HG03159 (cell line): ENCODE results near the gene PARD3B.
"Not testable (repeated sequence)": the region's sequence is repeated elsewhere in the genome, so short reads cannot be mapped to it uniquely, and the experiment has no call there.

Experiments
- ATAC-seq: cut with Tn5 transposase; IDR thresholded peaks from one replicate; pipeline ENCODE4 v1.9.1; 2021; ENCODE audit warnings: mild to moderate bottlenecking, moderate library complexity; ENCODE audit not compliant: unreplicated experiment

The PARD3B gene

DNA sequence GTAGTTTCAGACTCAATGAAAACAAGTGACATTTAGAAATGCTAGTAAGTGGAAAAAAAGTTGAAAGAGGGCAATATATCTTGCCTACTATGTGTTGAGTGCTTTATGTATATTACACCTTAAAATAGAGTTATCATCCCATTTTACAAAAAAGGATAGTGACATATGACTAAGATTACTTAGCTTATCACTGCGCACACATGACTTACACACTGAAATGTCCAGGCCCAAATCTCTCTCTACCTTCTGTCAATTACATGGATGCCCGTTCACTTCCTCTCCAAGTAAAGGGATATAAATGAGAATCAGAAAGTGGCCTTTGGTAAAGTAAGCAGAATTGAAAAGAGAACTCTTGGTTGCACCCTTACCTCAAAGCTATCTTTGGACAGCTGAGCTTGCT lies 3.6 kb upstream of the PARD3B start:
- ATAC-seq = no peak

DNA sequence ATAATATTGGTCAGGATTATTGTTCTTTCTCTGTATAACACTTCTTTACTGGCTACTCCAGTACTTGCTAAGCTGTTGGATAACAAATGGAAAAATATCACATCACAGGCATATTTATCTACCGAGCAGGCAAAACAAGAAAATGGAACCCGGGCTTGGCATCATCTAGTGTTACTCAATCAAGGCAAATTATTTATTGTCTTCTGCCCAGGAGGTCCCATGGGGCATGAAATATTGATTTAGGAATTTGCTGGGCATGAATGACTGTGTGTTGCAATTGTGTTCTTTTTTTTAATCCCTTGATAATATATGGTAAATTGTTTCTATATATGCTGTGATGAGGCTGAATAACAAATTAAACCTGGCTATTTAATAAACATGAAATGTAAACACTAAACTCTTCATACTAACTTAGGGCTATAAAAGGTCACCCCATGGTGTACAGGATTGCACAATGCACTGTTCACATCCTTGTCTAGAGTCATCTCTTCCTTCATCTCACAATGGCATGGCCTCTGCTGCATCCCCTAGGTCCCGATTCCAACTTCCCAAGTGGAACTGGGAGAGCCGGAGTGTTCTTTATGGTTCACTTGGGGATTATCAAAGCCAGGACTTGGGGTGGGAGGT lies 2.2 kb upstream of the PARD3B start:
- no peak for ATAC-seq

DNA sequence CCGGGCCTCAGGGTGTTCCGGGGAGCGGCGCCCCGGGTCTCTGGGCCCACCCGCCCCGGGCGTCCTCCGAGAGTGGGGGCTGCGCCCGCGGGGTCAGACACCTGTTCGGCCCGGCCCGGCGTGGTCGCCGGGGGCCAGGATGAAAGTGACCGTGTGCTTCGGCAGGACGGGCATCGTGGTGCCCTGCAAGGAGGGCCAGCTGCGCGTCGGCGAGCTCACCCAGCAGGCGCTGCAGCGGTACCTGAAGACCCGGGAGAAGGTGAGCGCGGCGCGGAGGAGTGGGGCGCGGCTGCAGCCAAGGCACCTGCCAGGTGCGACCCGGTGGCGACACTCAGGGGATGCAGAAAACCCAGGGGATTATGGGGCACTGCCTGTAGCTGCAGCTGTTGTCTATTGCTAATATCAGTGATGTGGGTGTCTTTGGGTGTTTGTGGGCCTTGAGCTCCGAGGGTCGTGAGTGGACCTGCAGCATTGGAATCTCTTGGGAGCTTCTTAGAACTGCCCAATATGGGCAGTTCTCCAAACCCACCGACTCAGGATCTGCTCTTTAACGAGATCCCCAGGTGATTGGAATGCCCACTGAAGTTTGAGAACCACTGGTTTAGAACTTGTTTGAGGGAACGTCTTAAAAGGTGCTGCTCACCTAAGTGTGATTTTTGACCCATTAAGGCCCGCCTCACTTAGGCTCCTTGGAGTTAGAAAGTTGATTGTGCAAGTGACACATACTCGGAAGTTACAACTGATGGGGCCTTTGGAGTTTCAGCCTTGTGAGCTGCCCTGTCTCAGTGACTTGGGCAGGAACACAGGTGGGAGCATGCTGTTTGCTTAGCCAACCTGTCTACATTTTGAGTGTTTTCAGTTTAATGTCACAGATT lies 823 bp downstream of the PARD3B start:
- ATAC-seq = peak; percentile 22

DNA sequence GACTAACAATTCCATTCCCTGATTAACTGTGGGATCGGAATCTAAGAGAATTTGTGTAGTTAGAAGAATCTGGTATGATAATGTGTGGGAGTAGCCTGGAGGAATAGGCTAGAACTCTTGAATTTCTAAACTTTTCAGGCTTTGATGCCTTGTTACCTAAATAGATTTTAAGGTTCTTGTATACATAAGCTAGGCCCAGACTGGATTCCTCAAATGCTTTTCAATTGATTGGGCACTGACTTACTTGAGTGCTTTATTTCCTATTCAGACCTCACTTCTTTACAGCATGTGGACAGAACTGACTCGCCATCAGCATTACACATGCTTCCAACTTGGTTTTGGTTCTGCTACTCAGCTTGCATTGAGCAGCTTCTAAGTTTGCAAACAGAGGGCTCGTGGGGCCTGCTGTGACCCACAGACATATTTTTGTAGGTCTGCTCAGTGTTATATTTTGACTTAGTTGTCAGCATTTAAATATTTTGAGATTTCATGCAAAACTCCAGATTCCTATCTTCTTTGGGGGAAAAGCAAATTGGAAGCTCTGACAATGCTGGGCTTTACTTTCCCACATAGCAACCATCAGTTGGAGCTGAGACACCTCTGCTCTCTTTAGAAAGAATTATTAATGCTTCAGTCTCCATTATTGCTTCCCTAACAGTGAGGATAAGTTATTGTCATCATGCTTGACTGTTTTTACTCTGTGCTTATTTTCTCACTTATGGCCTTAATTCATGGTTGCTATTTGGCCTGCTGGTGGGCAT lies 5.7 kb downstream of the PARD3B start:
- ATAC-seq = no peak

DNA sequence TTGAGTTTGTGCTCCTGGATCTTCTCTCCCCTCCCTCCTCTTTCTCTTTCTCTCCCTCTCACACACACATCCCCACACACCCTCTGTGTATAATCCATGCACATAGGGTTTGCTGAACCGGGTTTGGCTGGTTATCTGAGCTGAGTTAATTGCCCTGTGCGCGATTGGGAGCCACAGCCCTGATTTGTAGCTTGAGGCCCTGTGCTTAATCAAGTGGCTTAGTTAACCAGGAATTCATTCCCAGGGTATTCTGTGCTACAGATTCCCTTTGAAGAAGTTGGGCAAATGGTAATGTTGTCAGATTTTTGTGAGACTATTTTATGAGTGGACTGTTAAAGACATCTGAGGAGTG lies 6.2 kb downstream of the PARD3B start:
- no peak for ATAC-seq

DNA sequence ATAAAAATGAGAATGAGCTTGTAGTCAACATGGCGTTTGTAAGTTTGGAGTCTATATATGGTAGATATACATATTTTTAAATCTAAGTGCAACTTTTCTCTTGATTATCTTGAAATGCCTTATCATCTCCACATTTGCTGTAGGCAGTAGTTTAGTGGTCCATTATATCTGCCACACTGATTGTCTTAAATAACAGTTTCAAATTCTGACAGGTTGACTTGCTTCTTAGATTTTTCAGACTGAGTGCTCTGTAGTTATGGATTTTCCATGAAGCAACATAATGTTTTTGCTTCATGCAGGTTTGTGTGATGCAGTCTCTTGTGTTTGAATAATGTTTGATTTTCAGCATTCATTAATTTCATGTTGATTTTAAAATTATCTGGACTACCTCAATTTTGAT lies 12.3 kb downstream of the PARD3B start:
- ATAC-seq = no peak

DNA sequence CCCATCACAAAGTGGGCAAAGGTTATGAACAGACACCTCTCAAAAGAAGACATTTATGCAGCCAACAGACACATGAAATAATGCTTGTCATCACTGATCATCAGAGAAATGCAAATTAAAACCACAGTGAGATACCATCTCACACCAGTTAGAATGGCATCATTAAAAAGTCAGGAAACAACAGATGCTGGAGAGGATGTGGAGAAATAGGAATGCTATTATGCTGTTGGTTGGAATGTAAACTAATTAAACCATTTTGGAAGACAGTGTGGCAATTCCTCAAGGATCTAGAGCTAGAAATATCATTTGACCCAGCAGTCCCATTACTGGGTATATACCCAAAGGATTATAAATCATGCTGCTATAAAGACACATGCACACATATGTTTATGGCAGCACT lies 14.1 kb downstream of the PARD3B start:
- not testable (repeated sequence) for ATAC-seq

DNA sequence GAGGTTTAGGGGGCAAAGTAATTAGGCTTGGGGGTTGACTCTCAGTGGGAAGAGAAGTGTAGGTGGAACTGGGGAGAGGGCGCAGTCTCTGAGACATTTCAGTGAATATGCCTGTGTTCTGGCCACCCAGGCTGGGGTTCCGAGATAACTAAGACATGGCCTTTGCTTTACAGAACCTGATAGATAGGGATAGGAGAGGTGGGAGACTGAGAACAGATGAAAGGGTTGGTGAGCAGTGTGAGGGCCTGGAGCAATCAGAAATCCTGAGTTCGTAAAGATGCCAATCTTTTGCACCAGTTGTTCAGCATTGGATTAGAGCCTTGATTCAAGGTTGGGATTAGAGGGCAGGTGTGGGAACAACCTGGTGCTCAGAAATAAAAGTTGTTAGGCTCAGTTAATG lies 15.6 kb downstream of the PARD3B start:
- ATAC-seq = no peak

DNA sequence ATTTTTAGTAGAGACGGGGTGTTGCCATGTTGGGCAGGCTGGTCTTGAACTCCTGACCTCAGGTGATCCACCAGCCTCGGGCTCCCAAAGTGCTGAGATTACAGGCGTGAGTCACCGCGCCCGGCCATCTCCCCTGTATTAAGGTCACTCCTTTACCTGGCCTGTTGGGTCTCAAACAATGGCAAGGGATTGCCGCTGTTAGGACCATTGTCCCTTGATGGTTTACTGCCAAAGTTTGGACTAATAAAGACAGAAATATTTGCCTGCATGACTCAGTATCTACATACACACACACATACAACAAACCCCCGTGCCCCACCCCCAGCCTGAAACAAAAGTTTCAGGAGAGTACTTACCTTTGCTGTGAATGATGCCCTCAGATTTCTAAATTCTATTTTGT lies 16.5 kb downstream of the PARD3B start:
- ATAC-seq = no peak

DNA sequence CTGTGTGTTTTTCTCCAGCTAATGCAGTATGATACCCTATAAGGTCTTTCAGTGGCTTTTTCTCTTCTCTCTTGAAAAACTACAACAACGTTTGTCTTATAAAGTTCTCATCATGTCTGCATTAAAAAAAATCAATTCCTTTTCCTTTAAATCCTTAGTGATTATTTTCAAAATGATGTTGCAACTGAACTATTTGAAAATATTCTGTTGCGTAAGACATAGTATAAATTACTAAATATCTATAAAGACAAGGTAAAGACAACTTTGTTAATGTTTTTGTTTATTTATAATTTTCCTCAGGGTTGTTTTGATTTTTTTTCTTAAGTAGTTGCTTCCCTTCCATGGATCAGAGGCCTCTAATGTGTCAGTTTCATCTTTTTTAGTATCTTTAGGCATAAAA lies 21.2 kb downstream of the PARD3B start:
- ATAC-seq = no peak

DNA sequence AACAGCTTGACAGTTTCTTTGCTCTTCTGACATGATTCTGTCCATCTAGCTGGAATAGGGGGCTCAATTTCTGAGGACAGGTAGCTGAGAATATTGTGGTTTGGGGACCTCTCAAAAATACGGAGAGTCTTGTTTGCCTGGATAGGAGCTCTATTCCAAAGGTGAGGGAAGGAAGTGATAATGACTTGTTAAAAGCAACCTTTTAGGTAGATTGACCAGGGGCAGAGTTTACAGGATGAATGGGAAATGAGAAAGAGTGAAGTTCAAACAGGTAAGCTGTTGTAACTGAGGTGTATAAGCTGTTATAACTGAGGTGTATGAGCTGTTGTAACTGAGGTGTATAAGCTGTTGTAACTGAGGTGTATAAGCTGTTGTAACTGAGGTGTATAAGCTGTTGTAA lies 25.1 kb downstream of the PARD3B start:
- ATAC-seq = no peak

DNA sequence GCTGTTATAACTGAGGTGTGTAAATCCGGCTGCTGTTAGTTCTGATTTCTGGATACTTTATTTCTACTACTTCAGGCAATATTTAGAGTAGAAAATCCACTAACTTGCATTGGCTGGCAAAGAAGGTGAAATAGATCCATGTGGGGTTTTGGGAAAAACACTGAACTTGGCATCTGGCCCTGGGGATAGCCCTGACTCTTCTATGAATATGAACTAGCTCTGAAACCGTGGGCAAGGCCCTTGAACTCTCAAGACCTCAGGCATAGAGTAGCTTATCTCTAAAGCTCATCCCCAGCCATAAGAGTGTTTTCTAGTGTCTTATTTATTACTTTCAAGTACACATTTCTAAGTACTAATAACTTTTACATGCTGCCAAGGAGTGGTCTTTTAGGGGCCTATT lies 25.8 kb downstream of the PARD3B start:
- ATAC-seq = no peak

DNA sequence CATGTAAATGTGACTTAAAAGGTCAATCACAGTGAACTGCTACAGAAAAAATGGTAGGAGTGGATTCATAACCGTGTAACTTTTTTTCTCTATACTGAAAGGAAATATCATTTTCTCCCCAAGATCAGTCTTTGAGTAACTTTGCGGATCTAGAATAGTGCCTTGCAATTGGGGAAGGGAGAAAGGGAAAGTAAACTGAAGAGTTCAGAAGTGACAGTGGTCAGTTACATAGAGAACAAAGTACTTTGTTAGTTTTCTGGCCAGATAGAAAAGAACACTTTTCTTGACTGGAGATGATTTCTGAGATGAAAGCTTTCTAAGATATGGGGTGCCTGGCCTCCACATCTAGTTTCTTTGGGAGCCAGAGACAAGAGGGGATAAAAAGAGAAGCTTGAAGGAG lies 26.6 kb downstream of the PARD3B start:
- no peak for ATAC-seq

DNA sequence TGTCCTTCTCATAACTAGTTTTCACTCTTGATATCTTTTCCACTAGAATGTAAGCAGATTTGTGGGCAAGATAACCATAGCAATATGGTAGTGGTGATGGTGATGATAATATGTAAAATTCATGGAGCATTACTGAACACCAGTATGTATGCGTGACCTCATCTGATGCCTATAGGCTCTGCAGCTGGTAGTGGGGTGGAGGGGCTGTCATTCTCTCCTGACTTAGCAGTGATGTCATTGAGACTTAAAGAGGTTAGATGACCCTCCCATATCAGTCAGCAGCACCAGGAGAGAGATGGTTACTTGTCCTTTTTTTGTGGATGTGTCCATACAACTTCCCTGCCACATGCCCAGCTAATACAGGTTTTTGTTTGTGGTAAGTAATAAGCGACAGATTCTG lies 27.9 kb downstream of the PARD3B start:
- no peak for ATAC-seq

DNA sequence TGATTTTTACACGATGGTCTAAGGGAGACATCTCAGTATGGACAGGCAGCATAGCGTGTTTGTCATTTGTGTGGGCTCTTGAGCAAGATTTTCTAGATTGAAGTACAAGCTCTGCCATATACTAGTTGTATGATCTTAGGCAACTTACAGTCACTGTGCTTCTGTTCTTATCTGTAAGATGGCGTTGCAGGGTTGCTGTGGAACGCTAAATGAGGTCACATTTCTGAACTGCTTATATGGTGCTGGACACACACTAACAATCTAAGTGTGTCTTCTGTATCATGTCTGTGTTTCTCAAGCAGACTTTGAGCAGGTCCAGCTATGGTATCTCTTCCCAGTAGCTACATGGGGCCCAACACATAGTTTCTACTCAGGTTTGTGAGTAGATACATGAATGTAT lies 29.2 kb downstream of the PARD3B start:
- no peak for ATAC-seq

DNA sequence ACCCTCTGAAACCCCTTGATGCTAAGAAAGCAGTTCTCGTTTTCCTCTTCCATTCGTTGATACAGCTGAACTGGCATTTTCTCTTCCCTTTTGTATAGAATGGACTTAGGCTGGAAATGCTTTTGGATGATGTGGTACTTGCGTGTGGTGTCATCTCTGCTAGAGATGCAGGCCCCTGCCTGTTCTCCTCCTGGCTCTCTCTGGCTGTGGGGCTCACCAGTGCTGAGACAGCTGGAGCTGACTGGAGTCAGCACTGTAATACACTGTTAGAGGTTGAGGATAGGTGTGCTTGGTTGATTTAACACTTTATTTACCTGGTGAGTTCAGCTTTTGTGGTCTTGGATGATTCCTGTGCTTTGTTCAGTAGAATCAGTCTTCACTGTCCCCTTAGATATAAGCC lies 30.2 kb downstream of the PARD3B start:
- no peak for ATAC-seq

DNA sequence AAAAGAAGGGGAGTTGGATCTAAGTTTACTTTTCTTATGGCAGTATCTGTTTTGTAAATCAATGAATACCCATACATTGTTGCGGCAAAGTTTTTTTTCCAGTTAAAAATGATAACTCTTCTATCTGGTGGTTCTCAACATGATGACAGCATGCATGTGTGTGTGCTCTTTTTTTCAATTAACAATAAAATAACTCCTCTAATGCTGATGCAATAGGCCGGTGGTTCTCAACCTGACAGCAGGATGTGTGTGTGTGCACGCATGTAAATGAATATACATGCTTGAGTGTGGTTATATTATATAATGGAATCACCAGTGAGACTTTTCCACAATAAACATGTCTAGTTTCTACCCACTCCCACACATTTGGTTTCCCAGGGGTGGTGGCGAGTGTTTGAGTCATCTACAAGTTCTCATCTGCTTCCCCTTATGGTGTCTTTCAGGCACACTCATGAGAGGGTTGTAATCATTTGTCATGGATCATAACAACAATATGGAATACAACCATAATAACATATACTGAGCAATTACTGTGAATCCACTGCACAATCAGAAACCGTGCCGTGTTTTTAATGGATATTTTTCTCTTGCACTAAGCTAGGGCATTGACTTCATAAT lies 31.2 kb downstream of the PARD3B start:
- ATAC-seq = no peak

DNA sequence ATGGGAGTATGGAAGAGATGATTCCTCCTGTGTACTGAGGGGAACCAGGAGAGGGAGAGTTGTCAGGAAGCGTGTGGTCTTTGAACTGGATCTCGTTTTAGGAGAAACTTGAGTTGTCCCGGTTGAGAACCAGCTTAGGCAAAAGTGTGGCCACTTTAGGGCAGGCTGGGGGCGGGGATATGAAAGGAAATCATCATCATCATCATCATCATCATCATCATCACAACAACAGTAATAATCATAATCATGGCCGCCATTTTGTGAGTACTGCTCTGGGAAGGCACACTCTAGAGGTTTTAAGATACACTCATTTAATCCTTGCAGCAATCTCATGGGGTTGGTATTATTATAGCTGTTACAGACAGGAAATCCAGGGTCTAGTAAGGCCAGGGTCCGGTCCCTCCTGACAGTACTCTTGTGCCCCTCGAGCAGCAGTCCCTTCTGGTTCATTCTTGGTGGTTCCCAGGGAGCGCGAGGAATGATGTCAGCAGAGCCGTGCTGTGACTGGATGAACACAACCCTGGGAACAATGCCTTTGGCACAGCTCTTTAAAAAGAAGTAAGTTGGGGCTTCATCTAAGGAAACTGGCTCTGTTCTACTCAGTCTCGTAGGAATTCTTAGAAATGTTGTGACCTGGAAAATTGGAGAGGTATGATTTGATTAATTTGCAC lies 33.8 kb downstream of the PARD3B start:
- no peak for ATAC-seq

DNA sequence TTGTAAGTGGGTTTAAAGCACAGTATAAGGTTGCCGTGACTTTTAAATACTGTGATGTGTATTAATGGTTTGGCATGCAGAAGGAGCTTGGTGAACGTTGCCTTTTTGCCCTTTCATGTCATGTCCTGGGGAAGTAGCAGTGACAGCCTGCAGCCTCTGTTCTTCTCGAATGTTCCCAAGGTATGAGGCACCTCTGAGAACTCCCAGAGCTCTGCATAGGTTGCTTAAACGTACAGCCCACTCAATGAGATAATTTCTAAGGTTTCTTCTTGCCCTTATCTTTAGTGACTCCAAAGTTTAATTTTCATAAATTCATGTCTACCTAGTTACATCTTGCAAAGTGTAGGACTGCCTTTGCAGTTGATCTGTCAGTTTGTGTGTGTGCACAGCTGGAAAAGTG lies 36.7 kb downstream of the PARD3B start:
- no peak for ATAC-seq

DNA sequence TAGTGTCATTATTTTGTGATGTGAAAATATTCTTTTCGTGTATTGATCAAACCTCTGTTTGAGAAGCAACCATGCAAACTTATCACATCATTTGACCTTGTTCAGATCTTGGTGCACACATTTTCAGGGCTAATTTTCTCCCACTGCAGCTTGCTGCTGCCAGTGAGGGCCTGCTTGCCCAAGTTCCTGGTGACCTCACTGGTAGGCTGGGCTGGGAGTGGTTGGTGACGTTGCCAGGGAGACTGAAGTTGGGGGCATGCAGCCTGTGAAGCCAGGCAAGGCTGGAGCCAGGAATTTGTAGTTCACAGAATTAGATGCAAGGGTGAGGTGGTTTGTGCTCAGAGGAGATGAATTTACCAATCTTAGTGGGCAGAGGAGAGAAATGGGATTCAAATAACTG lies 38.5 kb downstream of the PARD3B start:
- no peak for ATAC-seq

DNA sequence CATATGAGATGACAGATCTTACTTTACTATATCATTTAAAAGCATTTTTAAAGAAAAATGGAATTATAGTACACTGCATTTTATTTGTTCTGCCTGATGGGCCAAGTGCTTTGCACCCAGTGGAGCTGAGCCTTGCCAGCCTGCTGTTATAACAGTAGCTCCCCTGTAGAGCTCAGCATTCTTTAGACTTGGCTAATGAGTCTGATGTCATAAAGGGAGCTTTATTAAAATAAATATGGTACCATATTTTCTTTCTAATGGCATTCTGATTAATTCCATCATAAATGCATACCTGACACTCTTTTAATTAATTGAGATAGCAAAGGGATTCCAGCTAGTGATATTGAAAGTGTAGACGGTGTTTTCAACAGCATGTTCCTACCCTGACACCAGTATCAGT lies 40.7 kb downstream of the PARD3B start:
- ATAC-seq = no peak
